ENCODE measurements around the gene CHERP. TPM values are rescaled to one million over a fixed set of nuclear protein-coding genes. Genes with fewer than 3 reads are reported as not detected.

CHERP gene, protein sequence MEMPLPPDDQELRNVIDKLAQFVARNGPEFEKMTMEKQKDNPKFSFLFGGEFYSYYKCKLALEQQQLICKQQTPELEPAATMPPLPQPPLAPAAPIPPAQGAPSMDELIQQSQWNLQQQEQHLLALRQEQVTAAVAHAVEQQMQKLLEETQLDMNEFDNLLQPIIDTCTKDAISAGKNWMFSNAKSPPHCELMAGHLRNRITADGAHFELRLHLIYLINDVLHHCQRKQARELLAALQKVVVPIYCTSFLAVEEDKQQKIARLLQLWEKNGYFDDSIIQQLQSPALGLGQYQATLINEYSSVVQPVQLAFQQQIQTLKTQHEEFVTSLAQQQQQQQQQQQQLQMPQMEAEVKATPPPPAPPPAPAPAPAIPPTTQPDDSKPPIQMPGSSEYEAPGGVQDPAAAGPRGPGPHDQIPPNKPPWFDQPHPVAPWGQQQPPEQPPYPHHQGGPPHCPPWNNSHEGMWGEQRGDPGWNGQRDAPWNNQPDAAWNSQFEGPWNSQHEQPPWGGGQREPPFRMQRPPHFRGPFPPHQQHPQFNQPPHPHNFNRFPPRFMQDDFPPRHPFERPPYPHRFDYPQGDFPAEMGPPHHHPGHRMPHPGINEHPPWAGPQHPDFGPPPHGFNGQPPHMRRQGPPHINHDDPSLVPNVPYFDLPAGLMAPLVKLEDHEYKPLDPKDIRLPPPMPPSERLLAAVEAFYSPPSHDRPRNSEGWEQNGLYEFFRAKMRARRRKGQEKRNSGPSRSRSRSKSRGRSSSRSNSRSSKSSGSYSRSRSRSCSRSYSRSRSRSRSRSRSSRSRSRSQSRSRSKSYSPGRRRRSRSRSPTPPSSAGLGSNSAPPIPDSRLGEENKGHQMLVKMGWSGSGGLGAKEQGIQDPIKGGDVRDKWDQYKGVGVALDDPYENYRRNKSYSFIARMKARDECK
- total RNA-seq: 10 to 100 TPM in 3 of 4 donors, 1 to 10 TPM in 1; 8.1 to 15.5 (median 11.7) TPM

DNA sequence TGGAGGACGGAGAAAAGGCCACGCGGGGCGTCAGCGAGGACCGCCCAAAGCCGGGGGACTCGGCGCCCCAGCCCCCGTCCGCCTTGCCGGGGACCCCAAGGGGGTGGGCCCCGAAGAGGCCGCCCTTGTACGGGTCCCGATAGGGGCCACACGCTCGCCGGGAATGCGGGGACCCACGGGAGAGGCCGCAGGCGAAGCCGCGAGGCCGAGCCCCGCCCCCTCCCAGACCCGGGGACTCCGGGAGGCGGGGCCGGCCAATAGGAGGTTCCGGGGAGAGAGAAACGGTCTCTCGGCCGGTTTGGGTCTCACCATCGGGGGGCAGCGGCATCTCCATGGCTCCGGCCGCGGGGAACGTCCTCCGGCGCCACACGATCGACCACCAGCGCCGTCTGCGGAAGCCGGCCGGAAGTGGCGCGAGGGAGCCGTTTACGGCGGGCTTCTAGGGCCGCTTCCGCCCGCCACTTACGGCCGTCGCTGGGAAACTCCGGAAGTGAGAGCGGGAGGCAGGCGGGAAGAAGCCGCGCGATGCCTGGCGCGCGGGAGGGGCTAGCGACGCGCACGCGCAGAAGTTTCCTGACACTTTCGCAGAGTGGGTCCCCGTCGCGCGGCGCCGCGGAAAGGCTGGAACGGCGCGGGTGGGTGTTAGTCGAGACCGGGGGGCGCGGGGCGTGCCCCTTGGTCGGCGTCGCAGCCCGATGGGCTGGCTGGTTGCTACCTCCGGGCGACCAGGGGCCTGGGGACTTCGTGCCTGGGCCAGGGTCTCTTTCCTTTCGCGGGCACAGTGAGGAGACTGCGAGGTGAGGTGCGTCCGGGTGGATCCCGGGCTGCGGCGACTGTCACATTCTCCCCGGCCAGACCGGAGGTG is at the start of gene CHERP:
CHERP (minus strand) TSS at position 393 of the 865 bp plus-strand sequence; CDS start at position 334, 59 bp downstream.
- Histone ChIP-seq H3K4me3 (replicated peaks in 1 of 3) (peak within 1 kb of the TSS; percentile 93 to 100 (median 98)), H3K36me3 (no peaks in the 10 kb centered on the region), H3K9me3 (no peaks in the 10 kb centered on the region), H3K27me3 (no peaks in the 10 kb centered on the region), H3K27ac (peak within 1 kb of the TSS; percentile 63 to 76 (median 65)), H3K4me1 (peaks cover 11 to 30% of the 10 kb centered on the region in 2 donors)
- TF ChIP-seq POLR2A (IDR thresholded peaks at IDR 0.05): peak in 1 of 2 donors; percentile 88
- TF ChIP-seq, protein P1, sequence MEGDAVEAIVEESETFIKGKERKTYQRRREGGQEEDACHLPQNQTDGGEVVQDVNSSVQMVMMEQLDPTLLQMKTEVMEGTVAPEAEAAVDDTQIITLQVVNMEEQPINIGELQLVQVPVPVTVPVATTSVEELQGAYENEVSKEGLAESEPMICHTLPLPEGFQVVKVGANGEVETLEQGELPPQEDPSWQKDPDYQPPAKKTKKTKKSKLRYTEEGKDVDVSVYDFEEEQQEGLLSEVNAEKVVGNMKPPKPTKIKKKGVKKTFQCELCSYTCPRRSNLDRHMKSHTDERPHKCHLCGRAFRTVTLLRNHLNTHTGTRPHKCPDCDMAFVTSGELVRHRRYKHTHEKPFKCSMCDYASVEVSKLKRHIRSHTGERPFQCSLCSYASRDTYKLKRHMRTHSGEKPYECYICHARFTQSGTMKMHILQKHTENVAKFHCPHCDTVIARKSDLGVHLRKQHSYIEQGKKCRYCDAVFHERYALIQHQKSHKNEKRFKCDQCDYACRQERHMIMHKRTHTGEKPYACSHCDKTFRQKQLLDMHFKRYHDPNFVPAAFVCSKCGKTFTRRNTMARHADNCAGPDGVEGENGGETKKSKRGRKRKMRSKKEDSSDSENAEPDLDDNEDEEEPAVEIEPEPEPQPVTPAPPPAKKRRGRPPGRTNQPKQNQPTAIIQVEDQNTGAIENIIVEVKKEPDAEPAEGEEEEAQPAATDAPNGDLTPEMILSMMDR (IDR thresholded peaks at IDR 0.05): no peak
- DNase-seq: peak; percentile 93 to 95
- 1 to 4% methylated on average over 8 to 30 of the region's 108 CpGs for WGBS, 2 donors
- intact Hi-C loops (cut with DNase I): no loop called here

DNA sequence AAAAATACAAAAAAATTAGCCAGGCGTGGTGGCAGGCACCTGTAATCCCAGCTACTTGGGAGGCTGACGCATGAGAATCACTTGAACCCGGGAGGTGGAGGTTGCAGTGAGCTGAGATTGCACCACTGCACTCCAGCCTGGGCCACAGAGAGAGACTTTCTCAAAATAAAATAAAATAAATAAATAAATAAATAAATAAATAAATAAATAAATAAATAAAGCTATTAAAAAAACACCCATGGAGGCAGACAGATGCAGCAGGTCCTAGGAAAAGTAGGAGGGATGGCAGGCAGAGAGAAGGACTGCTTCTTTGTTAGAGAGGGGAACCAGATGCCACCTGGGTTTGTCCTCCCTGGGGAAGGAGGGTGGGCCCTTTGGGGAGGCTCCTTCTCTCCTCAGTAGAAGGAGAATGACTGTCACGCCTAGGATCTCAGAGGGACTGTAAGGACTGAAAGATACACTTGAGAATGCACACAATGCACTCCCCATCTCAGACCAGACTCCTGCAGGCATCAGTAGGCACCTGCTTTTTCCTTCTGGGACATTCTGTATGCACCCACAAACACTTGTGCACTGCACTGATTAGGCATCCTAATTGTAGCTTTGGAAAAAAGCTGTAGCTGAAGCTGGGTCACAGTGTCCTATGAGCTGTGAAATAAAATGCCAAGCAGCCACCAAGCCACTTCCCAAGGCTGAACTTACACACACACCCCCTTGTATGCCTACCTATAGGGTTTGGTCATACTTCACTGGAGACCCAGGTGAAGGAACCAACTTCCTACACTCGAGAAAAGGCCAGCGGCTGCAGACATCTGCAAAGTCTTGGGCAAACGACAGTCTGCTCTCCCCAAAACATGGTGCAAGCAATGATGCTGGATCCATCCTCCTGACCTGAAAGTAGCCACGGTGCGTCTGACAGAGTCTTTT is 48.9 kb upstream of the CHERP start:
- no peak for DNase-seq
- no peaks in the 10 kb centered on the region for H3K27me3 ChIP-seq
- H3K9me3 ChIP-seq: no peaks in the 10 kb centered on the region
- no peaks in the 10 kb centered on the region for H3K36me3 ChIP-seq
- H3K27ac ChIP-seq: no peak overlapping the region
- H3K4me1 ChIP-seq: peaks cover 38 to 76% of the 10 kb centered on the region in 2 donors
- H3K4me3 ChIP-seq (replicated peaks in 1 of 3): no peak overlapping the region
- intact Hi-C loops (cut with DNase I): no loop called here
- WGBS, 2 donors: 71 to 79% methylated on average over 9 of the region's 9 CpGs
- TF ChIP-seq, protein P1 (IDR thresholded peaks at IDR 0.05): no peak

DNA sequence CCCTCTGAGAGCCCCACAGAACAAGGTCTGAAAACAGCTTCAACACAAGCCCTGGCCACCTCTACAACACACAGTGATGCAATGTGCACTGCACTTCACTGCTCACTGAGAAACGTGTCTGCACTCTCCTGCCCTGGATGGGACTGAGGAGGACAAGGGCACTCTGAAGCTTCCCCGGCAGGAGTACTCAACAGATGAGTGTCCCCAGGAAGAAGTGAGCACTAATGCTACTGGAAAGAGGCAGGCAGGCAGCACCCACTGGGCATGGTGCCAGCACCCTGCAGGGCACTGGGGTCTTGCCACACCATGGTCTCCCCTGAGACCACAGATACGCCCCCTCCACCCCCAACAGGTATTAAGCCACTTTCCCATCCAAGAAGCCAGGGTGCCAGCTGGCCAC is 47.7 kb upstream of the CHERP start:
- H3K27ac ChIP-seq: no peak overlapping the region
- WGBS, 2 donors: 0 to 31% methylated on average over 1 to 3 of the region's 3 CpGs
- H3K4me3 ChIP-seq (replicated peaks in 1 of 3): no peak overlapping the region
- no peaks in the 10 kb centered on the region for H3K9me3 ChIP-seq
- intact Hi-C loops (cut with DNase I): no loop called here
- no peaks in the 10 kb centered on the region for H3K27me3 ChIP-seq
- H3K4me1 ChIP-seq: peaks cover 42 to 79% of the 10 kb centered on the region in 2 donors
- no peak for TF ChIP-seq POLR2A (IDR thresholded peaks at IDR 0.05)
- TF ChIP-seq, protein P1 (IDR thresholded peaks at IDR 0.05): no peak
- peak; percentile 68 to 73 for DNase-seq
- no peaks in the 10 kb centered on the region for H3K36me3 ChIP-seq

DNA sequence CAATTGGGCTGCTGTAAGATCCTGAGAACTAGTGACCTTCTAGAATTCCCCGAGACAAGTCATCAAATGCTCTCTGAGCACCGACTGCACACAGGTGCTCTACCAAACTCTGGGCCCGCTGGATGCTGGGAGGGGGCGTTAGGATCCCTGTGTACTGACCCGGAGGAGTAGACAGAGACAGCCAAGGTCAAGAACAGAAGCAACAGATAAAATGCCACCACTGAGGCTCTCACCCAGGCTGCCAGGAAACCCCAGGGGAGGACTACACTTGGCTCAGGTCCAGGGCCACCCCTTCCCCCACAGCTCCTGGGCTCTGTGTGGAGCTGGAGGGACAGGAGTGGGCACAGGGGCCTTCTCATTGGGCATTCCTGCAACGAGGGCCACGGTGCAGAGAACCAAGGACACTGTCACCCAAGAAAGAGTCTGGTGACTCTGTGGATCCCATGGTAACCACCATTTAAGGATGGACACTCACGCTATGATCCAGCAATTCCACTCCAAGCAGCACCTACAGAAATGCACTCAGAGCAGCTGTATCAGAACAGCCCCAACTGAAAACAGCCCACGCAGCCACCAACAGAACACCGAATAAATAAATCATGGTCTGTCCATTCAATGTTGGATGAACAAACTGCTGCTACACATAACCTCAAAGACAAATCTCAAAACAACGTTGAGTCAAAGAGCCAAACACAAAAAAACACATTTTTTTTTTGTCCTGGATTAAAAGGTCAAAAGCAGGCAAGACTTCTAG is 46.8 kb upstream of the CHERP start:
- H3K27ac ChIP-seq: no peak overlapping the region
- peaks cover 48 to 84% of the 10 kb centered on the region in 2 donors for H3K4me1 ChIP-seq

More for the DNA sequence above, 46.8 kb upstream of the CHERP start:
- no peaks in the 10 kb centered on the region for H3K27me3 ChIP-seq
- no peak overlapping the region for H3K4me3 ChIP-seq (replicated peaks in 1 of 3)
- H3K9me3 ChIP-seq: no peaks in the 10 kb centered on the region
- no peak for TF ChIP-seq POLR2A (IDR thresholded peaks at IDR 0.05)
- TF ChIP-seq, protein P1 (IDR thresholded peaks at IDR 0.05): no peak
- no peaks in the 10 kb centered on the region for H3K36me3 ChIP-seq
- no peak for DNase-seq
- intact Hi-C loops (cut with DNase I): no loop called here
- WGBS, 2 donors: 48 to 59% methylated on average over 10 to 11 of the region's 11 CpGs
